MG63 (cell line): ENCODE measurements around the gene CGREF1. TPM values are rescaled to one million over a fixed set of nuclear protein-coding genes. Genes with fewer than 3 reads are reported as not detected.

Experiments
- DNase-seq: peaks from one replicate; pipeline ENCODE4 v3.0.0-alpha.2; 2020
- H3K27me3 ChIP-seq: fragments of 250-450 bp; sonication (Bioruptor Pico); 2 replicates; pipeline ENCODE4 v1.5.1; 2020; ENCODE audit warnings: mild to moderate bottlenecking, moderate library complexity
- H3K36me3 ChIP-seq: fragments of 250-450 bp; sonication (Bioruptor Pico); 2 replicates; pipeline ENCODE4 v1.5.1; 2020; ENCODE audit warnings: mild to moderate bottlenecking, moderate library complexity
- H3K4me3 ChIP-seq: fragments of 250-450 bp; sonication (Bioruptor Pico); 2 replicates; pipeline ENCODE4 v1.5.1; 2020; ENCODE audit warnings: mild to moderate bottlenecking, moderate library complexity
- H3K9me3 ChIP-seq: fragments of 250-450 bp; sonication (Bioruptor Pico); 2 replicates; pipeline ENCODE4 v1.5.1; 2020; ENCODE audit warnings: mild to moderate bottlenecking, moderate library complexity
- total RNA-seq: library from RNA; depleted of rRNA; stranded (reverse); fragments of >200 nt; shearing (Covaris generic); gene quantifications from 2 replicates; pipeline ENCODE4 v1.2.3, GENCODE V29; 2014; ENCODE audit warnings: low replicate concordance; rRNA removed

The CGREF1 gene
- 21.6 and 29.1 TPM in 2 replicates for total RNA-seq

GRCh38 chr2:27118525-27119329 is at the start of gene CGREF1:
TSS of gene CGREF1 (minus strand) at chr2:27119128. CDS start at chr2:27104366, 14,762 bp downstream.
- Histone ChIP-seq H3K9me3 (no peaks in the 10 kb centered on the region), H3K27me3 (no peaks in the 10 kb centered on the region), H3K36me3 (no peaks in the 10 kb centered on the region), H3K4me3 (peak within 1 kb of the TSS; percentile 56)
- peak; percentile 57 for DNase-seq

- Histone ChIP-seq H3K36me3 (no peaks in the 10 kb centered on the region), H3K9me3 (no peaks in the 10 kb centered on the region), H3K4me3 (no peak overlapping the region), H3K27me3 (no peaks in the 10 kb centered on the region)
- DNase-seq, result no peak
These were observed 46.2 kb upstream of the CGREF1 start for GRCh38 chr2:27164960-27165763.

DNA sequence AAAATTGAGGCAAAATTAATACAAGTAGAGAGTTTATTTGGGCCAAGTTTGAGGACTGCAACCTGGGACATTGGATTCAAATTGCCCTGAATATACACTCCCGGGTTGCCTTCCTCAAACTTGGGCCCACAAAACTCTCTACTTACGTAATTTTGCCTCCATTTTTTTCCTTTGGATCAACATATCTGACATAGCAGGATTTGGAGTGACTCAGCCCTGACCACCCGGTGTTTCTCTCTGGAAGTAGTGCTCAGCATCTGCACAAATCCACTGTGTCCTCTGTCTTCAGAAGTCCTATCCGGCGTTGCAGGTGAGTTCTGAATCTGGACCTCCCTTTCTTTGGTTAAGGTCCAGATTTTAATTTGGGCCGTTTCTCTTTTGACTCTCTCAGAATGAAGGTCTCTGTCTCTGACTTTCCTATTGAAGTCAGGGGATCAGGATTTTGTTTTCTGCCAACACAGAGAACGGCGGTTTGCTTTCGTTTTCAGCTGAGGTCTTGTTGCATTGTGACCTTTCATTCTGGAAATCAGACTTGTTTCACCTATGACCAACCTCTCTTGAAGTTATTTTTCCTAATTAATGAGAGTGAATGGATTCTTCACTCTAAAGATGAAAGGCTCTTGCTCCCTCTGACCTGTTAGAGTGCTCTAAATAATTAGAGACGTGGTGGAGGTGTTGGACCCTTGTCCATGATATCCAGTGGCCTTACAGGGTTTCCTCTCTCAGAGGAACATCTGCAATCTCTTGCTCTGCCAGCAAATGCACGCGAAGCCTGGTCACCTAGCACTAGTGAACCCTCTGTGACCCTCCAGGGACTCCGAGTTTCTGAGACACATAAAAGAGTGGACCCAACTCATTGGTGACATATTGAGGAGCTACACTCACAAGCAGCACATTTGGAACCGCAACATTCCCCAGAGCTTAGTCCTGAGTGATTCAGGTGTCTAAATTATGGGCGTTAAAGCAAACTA is 43.5 kb upstream of the CGREF1 start:
- Histone ChIP-seq H3K27me3 (no peaks in the 10 kb centered on the region), H3K4me3 (peak overlapping the region; percentile 39), H3K9me3 (no peaks in the 10 kb centered on the region), H3K36me3 (no peaks in the 10 kb centered on the region)
- peak; percentile 71 for DNase-seq

DNA sequence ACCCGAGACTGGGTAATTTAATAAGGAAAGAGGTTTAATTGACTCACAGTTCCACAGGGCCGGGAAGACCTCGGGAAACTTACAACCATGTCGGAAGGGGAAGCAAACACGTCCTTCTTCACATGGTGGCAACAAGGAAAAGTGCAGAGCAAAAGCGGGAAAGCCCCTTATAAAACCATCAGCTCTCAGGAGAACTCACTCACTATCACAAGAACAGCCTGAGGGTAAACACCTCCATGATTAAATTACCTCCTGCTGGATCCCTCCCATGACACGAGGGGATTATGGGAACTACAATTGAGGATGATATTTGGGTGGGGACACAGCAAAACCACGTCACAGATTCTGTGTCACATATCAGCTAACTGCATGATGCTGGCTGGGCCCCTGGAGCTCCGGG is 41.3 kb upstream of the CGREF1 start:
- Histone ChIP-seq H3K9me3 (no peaks in the 10 kb centered on the region), H3K27me3 (no peaks in the 10 kb centered on the region), H3K36me3 (no peaks in the 10 kb centered on the region), H3K4me3 (no peak overlapping the region)
- no peak for DNase-seq

DNA sequence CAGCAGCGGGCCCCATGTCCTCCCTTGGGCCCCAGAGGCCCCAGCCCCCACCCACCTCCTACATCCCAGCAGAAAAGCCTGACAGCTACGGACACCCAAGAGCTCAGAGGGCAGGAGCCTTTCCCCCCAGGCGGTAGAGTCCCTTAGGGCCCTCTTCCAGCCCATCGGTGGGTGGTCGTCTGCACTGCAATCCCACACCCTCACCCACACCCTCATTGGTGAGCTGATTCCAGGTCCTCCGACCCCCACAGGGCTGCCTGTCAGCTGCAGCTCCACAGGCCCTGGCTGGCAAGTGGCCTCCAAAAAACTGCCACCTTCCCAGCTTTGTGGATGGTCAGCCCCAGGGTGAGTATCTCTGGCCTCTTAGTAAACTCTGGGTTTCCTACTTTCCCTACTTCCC is 40.3 kb upstream of the CGREF1 start:
- Histone ChIP-seq H3K36me3 (no peaks in the 10 kb centered on the region), H3K4me3 (no peak overlapping the region), H3K27me3 (no peaks in the 10 kb centered on the region), H3K9me3 (no peaks in the 10 kb centered on the region)
- DNase-seq, result no peak

- H3K4me3 ChIP-seq, result no peak overlapping the region
- no peak for DNase-seq
These were observed 39.5 kb upstream of the CGREF1 start for GRCh38 chr2:27158468-27158867.

GRCh38 chr2:27155069-27155520 is 36.2 kb upstream of the CGREF1 start:
- Histone ChIP-seq H3K36me3 (no peaks in the 10 kb centered on the region), H3K9me3 (no peaks in the 10 kb centered on the region), H3K27me3 (no peaks in the 10 kb centered on the region), H3K4me3 (no peak overlapping the region)
- no peak for DNase-seq

More at GRCh38 chr2:27158468-27158867, 39.5 kb upstream of the CGREF1 start:
- Histone ChIP-seq H3K36me3 (no peaks in the 10 kb centered on the region), H3K9me3 (no peaks in the 10 kb centered on the region), H3K27me3 (no peaks in the 10 kb centered on the region)

- no peaks in the 10 kb centered on the region for H3K9me3 ChIP-seq
- no peak overlapping the region for H3K4me3 ChIP-seq
- no peaks in the 10 kb centered on the region for H3K27me3 ChIP-seq
- no peaks in the 10 kb centered on the region for H3K36me3 ChIP-seq
- no peak for DNase-seq
These were observed 35.6 kb upstream of the CGREF1 start for GRCh38 chr2:27154488-27154887.

DNA sequence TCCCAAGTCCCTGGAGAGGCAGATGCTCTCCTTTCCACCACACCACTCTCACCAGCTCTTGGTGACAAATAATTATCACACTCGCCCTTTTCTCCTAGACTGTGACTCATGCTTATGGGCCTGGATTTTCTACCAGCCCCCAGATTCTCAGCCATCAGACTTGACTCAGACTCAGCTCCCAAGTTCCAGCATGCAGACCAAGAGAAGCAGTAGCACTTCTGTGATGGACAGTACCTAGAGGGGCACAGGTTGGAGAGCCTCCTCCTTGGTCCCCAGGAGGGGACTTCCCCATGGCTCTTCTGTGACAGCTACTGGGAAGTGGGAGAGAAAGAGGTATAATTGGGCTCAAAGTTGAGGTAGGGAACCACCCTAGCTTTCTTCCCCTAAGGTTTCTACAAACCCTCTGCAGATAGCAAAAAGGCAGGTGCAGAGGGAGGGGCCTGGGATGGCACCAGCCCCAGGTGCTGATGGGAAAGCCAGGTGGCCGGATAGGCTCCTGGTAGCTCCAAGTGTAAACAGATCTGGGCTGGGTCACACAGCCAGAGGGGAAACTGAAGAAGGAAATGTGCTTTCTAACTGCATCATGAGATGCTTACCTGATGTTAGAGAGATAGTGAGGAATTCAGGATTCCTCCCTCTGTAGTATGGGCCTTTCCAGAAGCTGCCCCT is 34.0 kb upstream of the CGREF1 start:
- H3K27me3 ChIP-seq, result no peaks in the 10 kb centered on the region
- DNase-seq, result no peak
- H3K4me3 ChIP-seq, result no peak overlapping the region
- H3K9me3 ChIP-seq, result no peaks in the 10 kb centered on the region
- no peaks in the 10 kb centered on the region for H3K36me3 ChIP-seq

GRCh38 chr2:27152102-27152795 is 33.3 kb upstream of the CGREF1 start:
- DNase-seq, result no peak
- no peaks in the 10 kb centered on the region for H3K27me3 ChIP-seq
- H3K9me3 ChIP-seq, result no peaks in the 10 kb centered on the region
- no peaks in the 10 kb centered on the region for H3K36me3 ChIP-seq
- H3K4me3 ChIP-seq, result no peak overlapping the region

- DNase-seq, result no peak
- H3K4me3 ChIP-seq, result no peak overlapping the region
- no peaks in the 10 kb centered on the region for H3K36me3 ChIP-seq
- no peaks in the 10 kb centered on the region for H3K9me3 ChIP-seq
- H3K27me3 ChIP-seq, result no peaks in the 10 kb centered on the region
These were observed 31.8 kb upstream of the CGREF1 start for GRCh38 chr2:27150639-27151230.

- Histone ChIP-seq H3K4me3 (no peak overlapping the region), H3K27me3 (no peaks in the 10 kb centered on the region), H3K36me3 (no peaks in the 10 kb centered on the region), H3K9me3 (no peaks in the 10 kb centered on the region)
- DNase-seq, result no peak
These were observed 30.9 kb upstream of the CGREF1 start for GRCh38 chr2:27149570-27150405.

GRCh38 chr2:27148801-27149439 is 30.0 kb upstream of the CGREF1 start, which contains the start of gene TCF23:
TSS of gene TCF23 (plus strand) at chr2:27149004. CDS start at chr2:27149134, 130 bp downstream.
- no peaks in the 10 kb centered on the region for H3K27me3 ChIP-seq
- H3K36me3 ChIP-seq, result no peaks in the 10 kb centered on the region
- no peak within 1 kb of the TSS for H3K4me3 ChIP-seq

DNA sequence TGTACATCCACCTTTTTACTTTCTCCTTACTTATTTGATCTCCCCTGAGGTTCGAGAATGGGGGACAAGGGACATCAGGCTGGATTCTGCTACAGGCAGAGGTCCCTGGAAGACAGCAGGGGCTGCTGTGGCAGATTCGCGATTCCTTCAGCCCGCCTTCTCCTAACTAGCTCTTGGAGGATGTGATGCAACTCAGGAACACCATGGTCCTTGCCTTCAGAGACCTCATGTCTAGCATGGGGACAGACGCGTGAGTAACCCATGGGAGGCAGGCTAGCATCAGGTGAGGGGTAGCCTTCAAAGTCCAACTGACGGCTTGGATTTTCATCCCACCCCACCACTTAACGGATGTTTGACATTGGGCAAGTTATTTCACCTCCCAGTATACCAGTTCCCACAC is 29.0 kb upstream of the CGREF1 start:
- no peak overlapping the region for H3K4me3 ChIP-seq
- H3K36me3 ChIP-seq, result no peaks in the 10 kb centered on the region
- H3K9me3 ChIP-seq, result no peaks in the 10 kb centered on the region; the same call in none of the 2 replicates
- DNase-seq, result no peak
- no peaks in the 10 kb centered on the region for H3K27me3 ChIP-seq

More at GRCh38 chr2:27148801-27149439, 30.0 kb upstream of the CGREF1 start, which contains the start of gene TCF23:
- no peaks in the 10 kb centered on the region for H3K9me3 ChIP-seq
- no peak for DNase-seq
